H9 (cell line): ENCODE data around the gene CEBPG. TPM values are rescaled to one million over a fixed set of nuclear protein-coding genes. Genes with fewer than 3 reads are reported as not detected.

Experiments used
- DNase-seq: peaks from one replicate; pipeline ENCODE4 v3.0.0-alpha.2; 2017
- H2AFZ ChIP-seq: one replicate; pipeline ENCODE4 v1.6.1; 2013; ENCODE audit warnings: mild to moderate bottlenecking, low read length, control low read depth, moderate library complexity
- H2AK5ac ChIP-seq: 2 replicates; pipeline ENCODE4 v1.6.1; 2013; ENCODE audit warnings: low read length, control low read depth, mixed read lengths; ENCODE audit not compliant: insufficient read length
- H2BK120ac ChIP-seq: one replicate; pipeline ENCODE4 v1.6.1; 2013; ENCODE audit warnings: low read depth, mild to moderate bottlenecking, low read length, control low read depth, inconsistent platforms; ENCODE audit not compliant: poor library complexity, severe bottlenecking
- H2BK12ac ChIP-seq: 2 replicates; pipeline ENCODE4 v1.6.1; 2013; ENCODE audit warnings: low read length, control low read depth, mixed read lengths, low read depth; ENCODE audit not compliant: insufficient read length
- H2BK15ac ChIP-seq: 2 replicates; pipeline ENCODE4 v1.6.1; 2013; ENCODE audit warnings: low read depth, low read length, control low read depth
- H2BK20ac ChIP-seq: one replicate; pipeline ENCODE4 v1.6.1; 2013; ENCODE audit warnings: low read depth, mild to moderate bottlenecking, low read length, control low read depth, inconsistent platforms; ENCODE audit not compliant: poor library complexity, severe bottlenecking
- H2BK5ac ChIP-seq: 2 replicates; pipeline ENCODE4 v1.6.1; 2013; ENCODE audit warnings: low read length, control low read depth, mixed read lengths; ENCODE audit not compliant: insufficient read length
- H3K14ac ChIP-seq: 2 replicates; pipeline ENCODE4 v1.6.1; 2013; ENCODE audit warnings: low read length, control low read depth; ENCODE audit not compliant: insufficient read depth
- H3K18ac ChIP-seq: 2 replicates; pipeline ENCODE4 v1.6.1; 2013; ENCODE audit warnings: low read depth, mild to moderate bottlenecking, mixed read lengths, low read length, control low read depth; ENCODE audit not compliant: insufficient read length
- H3K23ac ChIP-seq: 2 replicates; pipeline ENCODE4 v1.6.1; 2013; ENCODE audit warnings: low read length, control low read depth, mixed read lengths, low read depth; ENCODE audit not compliant: insufficient read length
- H3K23me2 ChIP-seq: 2 replicates; pipeline ENCODE4 v1.6.1; 2013; ENCODE audit warnings: low read depth, mild to moderate bottlenecking, mixed read lengths, low read length, control low read depth; ENCODE audit not compliant: insufficient read length, poor library complexity, severe bottlenecking
- H3K27ac ChIP-seq: 2 replicates; pipeline ENCODE4 v1.5.1; 2013; ENCODE audit warnings: low read length, control low read depth, mixed read lengths, low read depth; ENCODE audit not compliant: insufficient read length
- H3K27me3 ChIP-seq: 2 replicates; pipeline ENCODE4 v1.6.1; 2013; ENCODE audit warnings: low read length, control low read depth, inconsistent platforms; ENCODE audit not compliant: insufficient read depth
- H3K4ac ChIP-seq: 2 replicates; pipeline ENCODE4 v1.6.1; 2013; ENCODE audit warnings: low read depth, mild to moderate bottlenecking, control low read depth, inconsistent platforms, low read length, moderate library complexity
- H3K4me1 ChIP-seq: 2 replicates; pipeline ENCODE4 v1.6.1; 2013; ENCODE audit warnings: low read length, control low read depth, inconsistent platforms; ENCODE audit not compliant: insufficient read depth
- H3K4me2 ChIP-seq: 2 replicates; pipeline ENCODE4 v1.6.1; 2013; ENCODE audit warnings: low read length, control low read depth, mixed read lengths; ENCODE audit not compliant: insufficient read length, insufficient read depth
- H3K56ac ChIP-seq: 2 replicates; pipeline ENCODE4 v1.6.1; 2013; ENCODE audit warnings: low read depth, mild to moderate bottlenecking, mixed read lengths, low read length, control low read depth; ENCODE audit not compliant: insufficient read length
- H3K79me1 ChIP-seq: 2 replicates; pipeline ENCODE4 v1.6.1; 2013; ENCODE audit warnings: low read depth, mild to moderate bottlenecking, moderate library complexity, low read length, control low read depth, inconsistent platforms; ENCODE audit not compliant: insufficient read depth, poor library complexity, severe bottlenecking
- H3K79me2 ChIP-seq: 2 replicates; pipeline ENCODE4 v1.6.1; 2013; ENCODE audit warnings: low read length, control low read depth, inconsistent platforms; ENCODE audit not compliant: insufficient read depth
- H3K9ac ChIP-seq: 2 replicates; pipeline ENCODE4 v1.6.1; 2013; ENCODE audit warnings: low read length, control low read depth, mixed read lengths; ENCODE audit not compliant: insufficient read length; ENCODE audit errors: extremely low read depth
- H3K9me3 ChIP-seq: one replicate; pipeline ENCODE4 v1.6.1; 2013; ENCODE audit warnings: low read depth, low read length, inconsistent platforms; ENCODE audit not compliant: control insufficient read depth
- H3T11ph ChIP-seq: one replicate; pipeline ENCODE4 v1.6.1; 2013; ENCODE audit warnings: mild to moderate bottlenecking, low read length, control low read depth, inconsistent platforms
- H4K20me1 ChIP-seq: one replicate; pipeline ENCODE4 v1.6.1; 2013; ENCODE audit not compliant: control insufficient read depth, insufficient read length, insufficient read depth
- H4K5ac ChIP-seq: 2 replicates; pipeline ENCODE4 v1.6.1; 2013; ENCODE audit warnings: low read depth, mild to moderate bottlenecking, mixed read lengths, low read length, control low read depth; ENCODE audit not compliant: insufficient read length
- H4K8ac ChIP-seq: replicated peaks from 2 replicates; pipeline ENCODE4 v1.6.1; 2013; ENCODE audit warnings: low read length, control low read depth, mixed read lengths, low read depth; ENCODE audit not compliant: insufficient read length
- H4K91ac ChIP-seq: 2 replicates; pipeline ENCODE4 v1.6.1; 2013; ENCODE audit warnings: low read depth, mild to moderate bottlenecking, moderate library complexity, mixed read lengths, low read length, control low read depth; ENCODE audit not compliant: insufficient read length
- H3K27ac Mint-ChIP-seq, 3 experiments: 2 replicates in 2 of 3; 3 replicates in 1 of 3; pipeline ENCODE4 v1.8.0; 2020 to 2021; ENCODE audit warnings: mixed read lengths in 3 of 3, mild to moderate bottlenecking in 1 of 3, moderate library complexity in 1 of 3
- H3K27me3 Mint-ChIP-seq: 2 replicates; pipeline ENCODE4 v1.8.0; 2021; ENCODE audit warnings: low read depth, mild to moderate bottlenecking, moderate library complexity, mixed read lengths
- H3K36me3 Mint-ChIP-seq, 3 experiments: 2 replicates in 2 of 3; 3 replicates in 1 of 3; pipeline ENCODE4 v1.8.0; 2020 to 2021; ENCODE audit warnings: low read depth in 3 of 3, mixed read lengths in 3 of 3; ENCODE audit not compliant: insufficient read depth in 1 of 3
- H3K4me1 Mint-ChIP-seq, 2 experiments: 2 replicates each; pipeline ENCODE4 v1.8.0; 2020; ENCODE audit warnings: mixed read lengths in 2 of 2
- H3K4me3 Mint-ChIP-seq, 2 experiments: 2 replicates in 1 of 2; 3 replicates in 1 of 2; pipeline ENCODE4 v1.8.0; 2020 to 2021; ENCODE audit warnings: mild to moderate bottlenecking in 2 of 2, mixed read lengths in 2 of 2, moderate library complexity in 1 of 2
- H3K9me3 Mint-ChIP-seq, 2 experiments: 2 replicates in 1 of 2; 3 replicates in 1 of 2; pipeline ENCODE4 v1.8.0; 2020; ENCODE audit warnings: mild to moderate bottlenecking in 2 of 2, mixed read lengths in 2 of 2, moderate library complexity in 1 of 2
- whole genome bisulfite sequencing: extraction: QIAGEN DNeasy Blood & Tissue Kit; methylation state at CpG from one replicate; pipeline ENCODE4 v1.1.7; 2013; ENCODE audit warnings: missing lambda C conversion rate, low lambda C conversion rate, mixed read lengths; ENCODE audit not compliant: insufficient read length; ENCODE audit errors: extremely low coverage; 5-methylcytosine and 5-hydroxymethylcytosine counted together
- total RNA-seq: library from RNA; stranded (reverse); gene quantifications from 2 replicates; pipeline ENCODE4 v1.2.1, GENCODE V29; 2021
- TF ChIP-seq, protein P1 (sequence below): fragments of 200-600 bp; sonication (generic); conservative IDR thresholded peaks from 3 replicates; pipeline ENCODE4 v1.8.0; 2021; ENCODE audit warnings: antibody characterized with exemption, mild to moderate bottlenecking

The CEBPG gene
- total RNA-seq, 1 experiment from 2014 or later, result 33.7 TPM

DNA sequence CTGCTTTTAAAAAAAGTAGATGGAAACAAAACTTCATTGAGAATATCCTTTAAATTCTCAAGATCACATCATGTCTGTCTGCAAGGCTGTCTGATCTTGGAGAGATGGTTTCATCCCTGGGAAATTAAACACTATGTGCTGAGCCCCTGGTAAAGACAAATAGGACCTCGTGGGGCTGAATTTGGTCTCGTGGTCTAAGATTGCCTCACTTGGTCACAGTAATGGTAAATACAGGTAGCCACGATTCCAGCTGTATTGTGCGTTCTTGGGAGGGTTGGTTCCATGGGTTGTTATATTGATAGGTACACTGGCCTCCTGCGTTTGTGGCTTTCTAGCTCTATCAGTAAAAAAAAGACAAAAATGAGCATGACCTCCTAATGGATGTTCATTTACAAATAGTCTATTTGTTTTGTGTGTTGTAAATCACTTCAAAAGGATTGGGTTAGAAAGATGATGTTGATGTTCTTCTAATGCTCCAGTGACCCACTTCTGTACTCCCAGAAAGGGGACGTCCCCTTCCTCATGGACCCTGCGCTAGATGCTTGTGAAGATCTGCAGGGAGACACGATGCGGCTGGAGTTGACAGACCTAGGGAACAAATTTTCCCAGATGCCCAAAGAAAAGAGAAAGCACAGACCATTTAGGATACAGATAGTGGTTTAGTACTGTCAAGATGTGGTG, 1.8 kb downstream of the CEBPG start:
- peaks cover 34% of the 10 kb centered on the region; the same call in 1 of the 2 replicates for H3K79me2 ChIP-seq
- DNase-seq, result no peak
- H3K23ac ChIP-seq, result no peak overlapping the region
- no peak overlapping the region for H4K8ac ChIP-seq
- H3K9me3 ChIP-seq, result no peaks in the 10 kb centered on the region
- H3K27ac ChIP-seq, result no peak overlapping the region
- no peak overlapping the region for H2BK12ac ChIP-seq
- Mint-ChIP-seq H3K4me1 (peaks cover 48% of the 10 kb centered on the region in 2 experiments), H3K27ac (no peak overlapping the region), H3K27me3 (peaks cover 7% of the 10 kb centered on the region; the same call in 1 of the 2 replicates), H3K4me3 (peak overlapping the region; percentile 80 to 85), H3K36me3 (peaks cover 11 to 15% (median 13%) of the 10 kb centered on the region in 3 experiments), H3K9me3 (0 out of 5 replicates have a peak, but pooled peaks cover 0 to 3% of the 10 kb centered on the region in 2 experiments)
- H3K9ac ChIP-seq, result no peak overlapping the region
- TF ChIP-seq, protein P1, sequence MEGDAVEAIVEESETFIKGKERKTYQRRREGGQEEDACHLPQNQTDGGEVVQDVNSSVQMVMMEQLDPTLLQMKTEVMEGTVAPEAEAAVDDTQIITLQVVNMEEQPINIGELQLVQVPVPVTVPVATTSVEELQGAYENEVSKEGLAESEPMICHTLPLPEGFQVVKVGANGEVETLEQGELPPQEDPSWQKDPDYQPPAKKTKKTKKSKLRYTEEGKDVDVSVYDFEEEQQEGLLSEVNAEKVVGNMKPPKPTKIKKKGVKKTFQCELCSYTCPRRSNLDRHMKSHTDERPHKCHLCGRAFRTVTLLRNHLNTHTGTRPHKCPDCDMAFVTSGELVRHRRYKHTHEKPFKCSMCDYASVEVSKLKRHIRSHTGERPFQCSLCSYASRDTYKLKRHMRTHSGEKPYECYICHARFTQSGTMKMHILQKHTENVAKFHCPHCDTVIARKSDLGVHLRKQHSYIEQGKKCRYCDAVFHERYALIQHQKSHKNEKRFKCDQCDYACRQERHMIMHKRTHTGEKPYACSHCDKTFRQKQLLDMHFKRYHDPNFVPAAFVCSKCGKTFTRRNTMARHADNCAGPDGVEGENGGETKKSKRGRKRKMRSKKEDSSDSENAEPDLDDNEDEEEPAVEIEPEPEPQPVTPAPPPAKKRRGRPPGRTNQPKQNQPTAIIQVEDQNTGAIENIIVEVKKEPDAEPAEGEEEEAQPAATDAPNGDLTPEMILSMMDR, result no peak
- no peaks in the 10 kb centered on the region for H4K20me1 ChIP-seq
- H4K91ac ChIP-seq, result no peak overlapping the region
- H3T11ph ChIP-seq, result no peak overlapping the region
- H4K5ac ChIP-seq, result no peak overlapping the region
- no peaks in the 10 kb centered on the region for H3K27me3 ChIP-seq
- H3K4me1 ChIP-seq, result peaks cover 4% of the 10 kb centered on the region; the same call in 1 of the 2 replicates
- H3K4me2 ChIP-seq, result peak overlapping the region; percentile 97
- no CpG with 5 or more reads among the region's 9 CpGs for WGBS
- no peak overlapping the region for H2BK5ac ChIP-seq
- H3K23me2 ChIP-seq, result peaks cover 11% of the 10 kb centered on the region
- H3K56ac ChIP-seq, result no peak overlapping the region
- H3K79me1 ChIP-seq, result peaks cover 3% of the 10 kb centered on the region
- no peak overlapping the region for H2AFZ ChIP-seq
- no peak overlapping the region for H3K14ac ChIP-seq
- H2BK20ac ChIP-seq, result no peak overlapping the region
- H3K4ac ChIP-seq, result no peak overlapping the region
- H2AK5ac ChIP-seq, result no peak overlapping the region
- no peak overlapping the region for H3K18ac ChIP-seq
- H2BK15ac ChIP-seq, result no peak overlapping the region
- no peak overlapping the region for H2BK120ac ChIP-seq
